Measurements from ENCODE around the gene BLACAT1.

Gene BLACAT1

GRCh38 chr1:205444931-205445645 is 10.8 kb downstream of the BLACAT1 start:
- no peak overlapping the region for H3K27ac ChIP-seq (replicated peaks)
- no peak for TF ChIP-seq SPI1 (IDR thresholded peaks at IDR 0.05; ENCODE audit: borderline replicate concordance, low read depth)
- TF ChIP-seq GABPA (IDR thresholded peaks at IDR 0.05; ENCODE audit: low read depth), result no peak
- no peak for TF ChIP-seq REST (IDR thresholded peaks at IDR 0.05; ENCODE audit: insufficient replicate concordance, low read depth)
- no peak for TF ChIP-seq CTCF (IDR thresholded peaks at IDR 0.05; ENCODE audit: insufficient read depth, low read length)
- TF ChIP-seq POLR2AphosphoS5 (IDR thresholded peaks at IDR 0.05; ENCODE audit: low read depth), result no peak
- DNase-seq (ENCODE audit: low read depth in 1 of 2, low spot score in 1 of 2), result no peak
- H3K27me3 ChIP-seq (ENCODE audit: insufficient read depth, poor library complexity, severe bottlenecking), result peaks cover 7% of the 10 kb centered on the region
- no peak overlapping the region for H3K4me3 ChIP-seq (replicated peaks; ENCODE audit: insufficient read depth, low read length)

DNA sequence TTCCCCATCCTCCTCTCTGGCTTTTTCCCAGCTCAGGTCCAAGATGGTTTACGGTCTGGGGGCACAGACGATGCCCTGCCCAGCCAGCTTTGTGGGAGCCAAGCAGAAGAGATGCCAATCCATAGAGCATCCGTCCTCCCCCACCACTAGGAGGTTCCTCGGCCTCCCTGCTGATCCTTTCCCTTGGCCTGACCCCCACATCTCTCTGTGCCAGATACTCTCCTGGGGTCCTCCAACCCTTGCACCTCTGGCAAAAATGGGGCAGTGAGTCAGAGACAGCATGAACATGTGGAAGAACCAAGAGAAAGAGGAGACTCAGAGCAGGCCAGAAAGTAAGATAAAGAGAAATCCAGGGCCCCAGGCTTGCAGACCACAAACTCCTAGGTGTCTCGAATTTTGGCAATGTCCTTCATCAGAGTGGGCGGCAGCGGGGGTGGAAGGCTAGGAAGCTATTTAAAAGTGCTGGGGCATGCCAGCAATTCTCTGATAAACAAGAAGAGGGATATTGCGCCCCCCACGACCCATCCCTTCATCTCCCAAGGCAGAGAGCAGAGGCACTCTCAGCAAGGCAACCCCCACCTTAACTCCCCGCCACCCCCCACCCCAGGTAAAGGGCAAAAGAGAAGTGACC is 11.4 kb downstream of the BLACAT1 start:
- no peak for DNase-seq (ENCODE audit: low read depth in 1 of 2, low spot score in 1 of 2)
- no peak overlapping the region for H3K27ac ChIP-seq (replicated peaks)
- no peak overlapping the region for H3K4me3 ChIP-seq (replicated peaks; ENCODE audit: insufficient read depth, low read length)
- H3K27me3 ChIP-seq (ENCODE audit: insufficient read depth, poor library complexity, severe bottlenecking), result peaks cover 7% of the 10 kb centered on the region
- TF ChIP-seq CTCF (IDR thresholded peaks at IDR 0.05; ENCODE audit: insufficient read depth, low read length), result no peak

DNA sequence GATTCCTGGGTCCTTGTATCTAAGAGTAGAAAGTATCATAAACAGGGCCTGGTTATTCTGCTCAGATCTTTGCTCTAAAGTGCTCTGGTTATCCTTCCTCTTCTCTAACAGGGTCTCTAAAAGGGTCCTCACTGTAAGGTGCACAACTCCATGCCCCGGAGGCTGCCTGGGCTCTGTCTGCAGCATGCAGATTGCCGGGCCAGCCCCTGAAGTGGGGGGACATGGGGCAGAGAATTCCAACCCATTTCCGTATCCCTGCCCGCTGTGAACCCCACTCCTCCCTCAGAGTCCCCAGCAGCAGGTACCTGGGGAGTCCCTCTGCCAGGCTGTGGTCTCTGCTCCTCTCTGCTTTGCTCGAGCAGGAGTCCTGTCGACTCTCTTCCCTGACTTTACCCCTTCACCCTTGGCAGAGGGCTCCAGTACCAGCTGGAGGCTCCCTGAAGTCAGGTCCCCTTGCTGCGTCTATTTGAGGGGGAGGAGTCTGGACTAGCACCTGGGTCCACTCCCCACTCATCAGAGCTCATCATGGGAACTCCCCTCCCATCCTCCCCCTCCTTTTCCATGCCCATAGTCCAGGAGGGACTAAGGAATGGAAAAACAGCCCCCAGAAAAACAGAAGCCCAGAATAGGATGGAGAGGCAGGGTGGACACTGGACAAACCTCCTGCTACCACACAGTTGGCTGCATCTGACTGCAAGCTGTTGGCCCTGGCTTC is 12.1 kb downstream of the BLACAT1 start:
- TF ChIP-seq SPI1 (IDR thresholded peaks at IDR 0.05; ENCODE audit: borderline replicate concordance, low read depth) (no peak), POLR2AphosphoS5 (IDR thresholded peaks at IDR 0.05; ENCODE audit: low read depth) (no peak), GABPA (IDR thresholded peaks at IDR 0.05; ENCODE audit: low read depth) (no peak), CTCF (IDR thresholded peaks at IDR 0.05; ENCODE audit: insufficient read depth, low read length) (no peak), REST (IDR thresholded peaks at IDR 0.05; ENCODE audit: insufficient replicate concordance, low read depth) (no peak)
- Histone ChIP-seq H3K4me3 (replicated peaks; ENCODE audit: insufficient read depth, low read length) (no peak overlapping the region), H3K27me3 (ENCODE audit: insufficient read depth, poor library complexity, severe bottlenecking) (peaks cover 7% of the 10 kb centered on the region), H3K27ac (replicated peaks) (no peak overlapping the region)
- DNase-seq (ENCODE audit: low read depth in 1 of 2, low spot score in 1 of 2), result no peak

Data from HL-60 (cell line).